H7 (cell line): ENCODE measurements around the gene LMAN2L. TPM values are rescaled to one million over a fixed set of nuclear protein-coding genes. Genes with fewer than 3 reads are reported as not detected.

Source experiments
- DNase-seq: peaks from one replicate; pipeline ENCODE4 v3.0.0; 2012
- H3K27me3 ChIP-seq: 2 replicates; pipeline ENCODE4 v1.6.0; 2011; ENCODE audit warnings: mild to moderate bottlenecking, low read length; ENCODE audit not compliant: control insufficient read depth, insufficient read depth
- H3K36me3 ChIP-seq: replicated peaks from 2 replicates; pipeline ENCODE4 v1.5.1; 2011; ENCODE audit warnings: low read length; ENCODE audit not compliant: control insufficient read depth, insufficient read depth
- H3K4me3 ChIP-seq: 2 replicates; pipeline ENCODE4 v1.5.1; 2011; ENCODE audit warnings: low read depth, mild to moderate bottlenecking, control low read depth, low read length, moderate library complexity; ENCODE audit not compliant: insufficient read depth
- total RNA-seq: library from RNA; depleted of rRNA; stranded (reverse); fragments of >200 nt; shearing (Covaris generic); gene quantifications from 2 replicates; pipeline ENCODE4 v1.2.3, GENCODE V29; 2014

LMAN2L gene
- total RNA-seq, 1 experiment from 2014 or later: 22.5 TPM

DNA sequence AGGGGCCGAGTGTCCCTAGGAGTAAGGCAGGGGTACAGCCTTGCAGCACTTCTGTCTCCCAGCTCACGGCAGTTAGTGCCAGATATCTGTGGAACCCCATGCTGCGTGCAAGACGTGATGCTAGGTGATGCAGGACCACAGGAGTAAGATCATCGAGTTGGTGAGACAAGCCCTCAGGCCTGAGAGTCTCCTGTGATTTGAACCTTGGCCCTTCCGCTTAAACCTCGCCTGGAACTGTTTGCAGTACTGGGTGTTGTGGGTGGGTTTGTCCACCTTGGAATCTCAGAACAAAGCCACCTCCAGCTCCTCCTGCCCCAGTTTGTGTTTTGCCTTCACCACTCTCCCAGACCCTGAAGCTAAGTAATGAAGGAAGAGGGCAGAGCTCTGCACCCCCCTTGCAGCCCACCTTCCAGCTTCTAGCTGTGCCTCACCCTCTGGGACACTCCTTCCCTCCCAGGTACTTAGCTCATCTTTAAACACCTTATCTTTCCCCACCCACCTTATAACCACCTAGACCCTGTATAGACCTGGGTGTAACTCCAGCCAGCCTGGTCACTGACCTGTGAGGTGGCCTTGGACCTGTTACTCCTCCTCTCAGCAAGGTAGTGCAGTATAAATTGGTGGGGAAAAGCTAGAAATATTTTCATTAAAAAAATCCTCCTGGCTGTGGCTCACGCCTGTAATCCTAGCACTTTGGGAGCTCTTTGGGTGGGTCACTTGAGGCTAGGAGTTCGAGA, 27.4 kb upstream of the LMAN2L start:
- peak; percentile 6 for DNase-seq
- no peak overlapping the region for H3K4me3 ChIP-seq
- H3K36me3 ChIP-seq: no peaks in the 10 kb centered on the region
- H3K27me3 ChIP-seq: no peaks in the 10 kb centered on the region

DNA sequence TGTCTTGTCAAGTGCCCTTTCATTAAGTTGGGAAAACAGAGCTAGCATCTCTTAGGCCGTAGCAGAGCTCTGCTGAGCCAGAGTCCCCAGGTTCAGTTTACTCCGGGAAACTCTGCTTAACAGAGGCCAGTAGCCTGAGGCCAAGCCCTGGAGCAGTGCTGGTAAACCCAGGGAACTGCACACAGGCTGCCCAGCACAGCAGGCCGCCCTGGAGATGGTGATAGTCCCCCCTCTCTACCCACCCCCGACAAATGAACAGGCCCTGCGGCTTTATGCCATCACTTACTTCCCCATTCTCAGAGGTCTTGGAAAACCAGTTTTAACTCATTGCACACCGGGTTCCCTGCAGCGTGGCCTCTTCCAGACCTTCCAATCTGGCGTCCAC, 24.4 kb upstream of the LMAN2L start:
- DNase-seq: peak; percentile 52
- H3K4me3 ChIP-seq: peak overlapping the region; percentile 32; the same call in 1 of the 2 replicates
- H3K36me3 ChIP-seq: no peaks in the 10 kb centered on the region
- H3K27me3 ChIP-seq: peaks cover 4% of the 10 kb centered on the region

DNA sequence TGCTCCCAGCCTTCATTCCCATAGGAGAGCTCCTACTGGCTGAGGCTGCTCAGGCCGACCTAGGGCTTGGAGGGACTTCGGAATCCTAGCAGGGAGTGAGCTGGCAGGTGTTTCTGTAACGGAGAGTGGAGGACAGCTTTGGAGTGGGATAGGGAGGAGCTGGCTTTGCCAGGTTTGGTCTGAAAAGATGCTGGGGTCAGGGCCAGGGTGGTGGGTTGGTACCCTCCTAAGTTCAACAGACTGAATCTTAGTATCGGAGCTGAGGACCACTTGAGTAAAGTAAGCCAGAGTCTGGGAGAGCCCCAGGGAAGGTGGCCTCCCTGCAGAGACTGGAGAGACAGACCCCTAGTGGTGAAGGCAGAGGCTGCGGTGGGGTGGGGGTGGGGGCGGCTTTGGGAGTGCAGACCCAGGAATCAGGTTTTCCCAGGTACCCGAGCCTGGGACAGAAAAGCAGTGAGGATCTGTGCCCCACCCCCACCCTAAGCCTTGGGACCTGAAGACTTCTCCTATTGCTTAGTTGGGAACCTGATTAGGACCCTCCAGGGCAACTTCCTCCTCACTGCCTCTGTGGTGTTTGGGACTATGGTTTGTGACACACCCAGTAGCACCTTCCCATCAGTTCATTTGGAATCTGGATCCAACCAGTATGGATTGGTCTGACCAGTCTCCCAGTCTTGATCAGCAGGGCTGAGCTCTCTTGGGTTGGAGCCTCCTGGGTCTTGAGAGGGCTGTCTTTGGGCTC, 23.8 kb upstream of the LMAN2L start:
- no peaks in the 10 kb centered on the region for H3K36me3 ChIP-seq
- H3K4me3 ChIP-seq: peak overlapping the region; percentile 32
- H3K27me3 ChIP-seq: peaks cover 4% of the 10 kb centered on the region
- DNase-seq: peak; percentile 76

DNA sequence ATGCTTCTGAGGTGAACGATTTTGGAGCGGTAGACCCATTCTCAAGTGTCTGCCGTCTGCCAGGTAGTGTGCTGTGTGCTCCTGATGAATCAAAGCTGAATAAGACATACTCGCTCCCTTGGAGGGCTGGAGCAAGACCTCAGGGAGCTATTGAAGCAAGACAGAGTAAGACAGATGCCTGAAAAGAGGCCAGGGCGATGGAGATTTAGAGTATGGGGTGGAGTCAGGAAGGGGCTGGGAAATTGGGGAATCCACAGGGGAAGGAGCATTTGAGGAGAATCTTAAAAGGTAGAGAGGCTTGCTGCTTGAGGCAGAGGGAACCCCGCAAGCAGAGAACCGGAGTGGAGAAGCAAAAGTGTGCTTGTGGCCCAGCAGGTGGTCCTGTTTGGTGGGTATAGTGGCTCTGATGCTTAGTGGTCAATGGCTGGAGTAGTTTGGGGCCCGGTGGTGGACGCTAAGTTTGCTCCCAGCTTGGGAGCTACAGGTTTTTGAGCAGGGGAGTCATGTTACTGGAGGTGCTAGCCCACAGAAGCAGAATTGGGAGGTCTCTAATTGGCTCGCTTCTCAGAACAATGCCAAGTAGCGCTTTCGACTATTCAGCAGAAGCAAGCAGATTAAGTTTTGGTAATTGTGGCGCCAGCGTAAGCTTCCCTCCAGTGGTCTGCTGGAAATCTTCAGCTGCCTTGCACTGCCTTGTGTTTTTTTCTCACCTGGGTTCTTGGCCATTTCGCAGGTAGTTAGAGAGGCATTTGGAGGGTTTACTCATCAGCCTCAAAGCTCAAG, 22.9 kb upstream of the LMAN2L start:
- no peaks in the 10 kb centered on the region for H3K36me3 ChIP-seq
- H3K27me3 ChIP-seq: peaks cover 4% of the 10 kb centered on the region
- peak; percentile 73 for DNase-seq
- H3K4me3 ChIP-seq: peak overlapping the region; percentile 32

DNA sequence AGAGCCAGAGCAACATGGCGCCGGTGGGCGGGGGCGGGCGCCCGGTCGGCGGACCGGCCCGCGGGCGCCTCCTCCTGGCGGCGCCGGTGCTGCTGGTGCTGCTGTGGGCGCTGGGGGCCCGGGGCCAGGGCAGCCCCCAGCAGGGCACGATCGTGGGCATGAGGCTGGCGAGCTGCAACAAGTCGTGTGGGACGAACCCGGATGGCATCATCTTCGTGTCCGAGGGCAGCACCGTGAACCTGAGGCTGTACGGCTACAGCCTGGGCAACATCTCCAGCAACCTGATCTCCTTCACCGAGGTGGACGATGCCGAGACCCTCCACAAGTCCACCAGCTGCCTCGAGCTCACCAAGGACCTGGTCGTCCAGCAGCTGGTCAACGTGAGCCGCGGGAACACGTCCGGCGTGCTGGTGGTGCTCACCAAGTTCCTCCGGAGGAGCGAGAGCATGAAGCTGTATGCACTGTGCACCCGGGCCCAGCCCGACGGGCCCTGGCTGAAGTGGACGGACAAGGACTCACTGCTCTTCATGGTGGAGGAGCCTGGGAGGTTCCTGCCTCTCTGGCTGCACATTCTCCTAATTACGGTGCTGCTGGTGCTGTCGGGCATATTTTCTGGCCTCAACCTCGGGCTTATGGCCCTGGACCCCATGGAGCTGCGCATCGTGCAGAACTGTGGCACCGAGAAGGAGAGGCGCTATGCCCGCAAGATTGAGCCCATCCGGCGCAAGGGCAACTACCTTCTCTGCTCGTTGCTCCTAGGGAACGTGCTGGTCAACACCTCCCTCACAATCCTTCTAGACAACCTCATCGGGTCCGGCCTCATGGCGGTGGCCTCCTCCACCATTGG, 21.3 kb upstream of the LMAN2L start:
- H3K4me3 ChIP-seq: peak overlapping the region; percentile 69
- no peaks in the 10 kb centered on the region for H3K36me3 ChIP-seq
- H3K27me3 ChIP-seq: peaks cover 4% of the 10 kb centered on the region
- no peak for DNase-seq

DNA sequence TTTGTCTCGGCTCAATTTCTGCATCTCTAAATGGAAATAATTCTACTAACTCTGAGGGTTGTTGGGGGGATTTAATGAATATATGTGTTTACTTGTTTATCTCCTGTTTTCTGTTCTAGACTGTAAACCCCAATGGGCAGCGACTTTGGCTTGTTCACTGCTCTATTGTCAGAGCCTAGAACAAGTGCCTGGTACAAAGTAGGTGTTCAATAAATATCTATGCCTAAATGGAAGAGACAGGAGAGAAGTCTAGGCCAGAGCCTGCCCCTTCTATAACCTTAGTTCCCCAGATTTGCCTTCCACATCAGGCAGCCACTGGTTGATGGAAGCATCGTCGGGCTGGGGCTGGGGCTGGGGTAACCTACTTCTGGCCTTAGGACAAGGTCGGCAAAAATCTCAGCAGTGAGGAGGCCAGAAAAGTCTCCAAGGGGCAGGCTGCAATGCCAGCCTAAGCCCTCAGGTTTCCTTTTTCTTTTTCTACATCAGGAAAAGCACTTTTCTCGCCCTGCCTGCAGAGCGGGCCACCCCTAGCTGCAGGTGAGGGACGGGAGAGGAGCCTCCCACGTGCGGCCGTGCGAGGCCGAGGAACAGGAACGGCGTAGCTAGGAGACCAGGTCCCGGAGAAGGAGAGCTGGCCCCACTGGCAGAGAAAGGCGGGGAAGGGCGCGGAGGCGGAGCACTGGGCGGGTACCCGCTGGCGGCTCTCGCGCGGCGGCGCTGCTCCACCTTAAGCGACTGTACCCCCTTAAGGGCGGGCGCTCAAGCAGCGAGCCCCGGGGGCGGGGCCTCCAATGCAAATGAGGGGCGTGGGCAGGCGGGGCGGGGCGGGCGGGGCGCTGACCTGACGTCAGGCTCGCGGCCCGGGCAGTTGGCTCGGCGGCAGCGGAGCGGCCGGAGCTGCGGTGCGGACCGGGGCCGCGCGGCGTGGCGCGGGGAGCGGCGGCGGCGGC, 20.4 kb upstream of the LMAN2L start, which contains the start of gene CNNM4:
Gene CNNM4 (plus strand): TSS at position 867 of the 950 bp plus-strand sequence. CDS start 98 bp downstream, outside the sequence.
- DNase-seq: peak; percentile 98
- peaks cover 4% of the 10 kb centered on the region for H3K27me3 ChIP-seq
- no peaks in the 10 kb centered on the region for H3K36me3 ChIP-seq
- peak within 1 kb of the TSS; percentile 69 for H3K4me3 ChIP-seq

DNA sequence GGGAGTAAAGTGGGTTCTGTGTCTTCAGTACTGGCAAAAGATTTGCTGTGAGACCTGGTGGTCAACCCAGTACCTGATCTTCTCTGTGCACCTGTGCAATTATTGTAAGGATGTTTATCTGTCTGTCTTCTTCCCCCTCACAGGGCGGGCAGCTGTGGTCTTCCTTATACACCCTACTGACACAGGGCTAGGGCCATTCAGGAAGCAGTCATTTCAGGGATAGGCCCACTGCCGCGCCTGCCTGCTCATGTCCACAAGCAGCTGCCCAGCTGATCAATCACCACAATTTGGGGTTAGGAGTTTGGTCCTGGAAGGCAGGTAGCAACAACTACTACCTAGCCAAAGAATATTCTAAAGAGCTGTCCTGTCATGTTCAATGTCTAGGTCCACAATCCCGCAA, 19.7 kb upstream of the LMAN2L start:
- Histone ChIP-seq H3K27me3 (peaks cover 4% of the 10 kb centered on the region), H3K36me3 (no peaks in the 10 kb centered on the region), H3K4me3 (no peak overlapping the region)
- no peak for DNase-seq

DNA sequence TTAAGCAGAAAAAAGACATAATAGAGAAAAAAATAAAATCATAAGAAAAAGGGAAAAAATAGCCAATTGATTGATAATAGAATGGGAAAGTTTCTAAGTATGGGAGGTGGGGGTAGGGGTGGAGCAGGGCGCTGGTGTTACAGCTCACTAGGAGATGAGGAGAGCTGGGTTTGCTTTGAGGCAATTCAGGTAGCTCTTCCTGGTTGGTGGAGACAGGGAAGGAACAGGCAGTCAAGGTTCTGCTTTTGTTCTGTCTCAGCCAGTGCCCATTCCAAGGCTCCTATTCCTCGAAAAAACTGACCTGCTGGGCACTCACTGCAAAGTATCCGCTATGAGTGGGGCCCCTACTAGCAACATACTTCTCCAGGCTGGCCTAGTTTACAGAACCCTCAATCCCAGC, 19.1 kb upstream of the LMAN2L start:
- DNase-seq: no peak
- Histone ChIP-seq H3K36me3 (no peaks in the 10 kb centered on the region), H3K4me3 (no peak overlapping the region), H3K27me3 (peaks cover 4% of the 10 kb centered on the region)

DNA sequence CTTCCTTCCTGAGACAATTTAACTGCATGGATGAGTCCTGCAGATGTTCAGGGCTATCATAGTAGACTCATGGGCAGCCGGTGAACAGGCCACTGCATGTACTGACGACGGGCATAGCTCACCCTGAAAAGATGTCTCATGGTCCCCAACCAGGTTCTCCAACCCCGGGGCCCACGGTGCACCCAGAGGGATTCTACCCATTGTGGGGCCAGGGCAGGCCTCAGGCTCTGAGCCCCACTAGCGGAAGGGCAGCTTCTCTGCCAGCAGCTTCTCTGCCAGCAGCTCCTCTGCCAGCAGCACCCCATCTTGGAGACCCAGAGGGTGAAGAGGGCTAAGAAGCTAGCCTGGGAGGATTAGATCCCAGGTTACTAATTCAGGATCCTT, 17.6 kb upstream of the LMAN2L start:
- no peak overlapping the region for H3K4me3 ChIP-seq
- DNase-seq: no peak
- no peaks in the 10 kb centered on the region for H3K36me3 ChIP-seq

DNA sequence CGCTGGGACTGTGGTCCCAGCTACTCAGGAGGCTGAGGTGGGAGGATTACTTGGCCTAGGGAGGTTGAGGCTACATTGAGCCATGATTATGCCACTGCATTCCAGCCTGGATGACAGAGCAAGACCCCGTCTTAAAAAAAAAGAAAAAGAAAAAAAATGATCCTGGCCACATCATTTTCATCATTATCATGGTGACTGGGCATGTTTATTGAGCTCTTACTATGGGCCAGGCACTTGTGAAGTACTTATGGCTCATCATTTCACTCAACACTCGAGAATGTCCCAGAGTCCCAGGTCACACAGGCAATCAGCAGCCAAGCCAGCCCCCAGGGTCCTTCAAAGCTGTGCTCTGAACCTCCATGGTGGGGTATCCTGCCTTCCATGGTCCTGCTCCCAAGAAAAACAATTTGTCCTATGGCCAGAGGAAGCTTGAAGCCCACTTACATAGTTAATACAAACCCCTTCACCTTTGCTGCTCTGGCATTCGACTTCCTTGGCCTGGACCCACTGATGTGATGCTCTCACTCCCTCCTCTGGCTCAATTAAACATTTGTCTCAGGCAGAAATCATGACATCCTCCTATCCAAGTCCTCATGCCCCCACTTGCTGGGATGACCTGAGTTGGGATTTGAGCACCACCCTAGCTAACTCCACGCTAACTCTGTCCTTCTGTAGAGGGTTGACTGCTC, 17.1 kb upstream of the LMAN2L start:
- no peak for DNase-seq
- no peaks in the 10 kb centered on the region for H3K36me3 ChIP-seq
- no peak overlapping the region for H3K4me3 ChIP-seq
- peaks cover 4% of the 10 kb centered on the region for H3K27me3 ChIP-seq

More for the DNA sequence above, 17.6 kb upstream of the LMAN2L start:
- H3K27me3 ChIP-seq: peaks cover 4% of the 10 kb centered on the region

DNA sequence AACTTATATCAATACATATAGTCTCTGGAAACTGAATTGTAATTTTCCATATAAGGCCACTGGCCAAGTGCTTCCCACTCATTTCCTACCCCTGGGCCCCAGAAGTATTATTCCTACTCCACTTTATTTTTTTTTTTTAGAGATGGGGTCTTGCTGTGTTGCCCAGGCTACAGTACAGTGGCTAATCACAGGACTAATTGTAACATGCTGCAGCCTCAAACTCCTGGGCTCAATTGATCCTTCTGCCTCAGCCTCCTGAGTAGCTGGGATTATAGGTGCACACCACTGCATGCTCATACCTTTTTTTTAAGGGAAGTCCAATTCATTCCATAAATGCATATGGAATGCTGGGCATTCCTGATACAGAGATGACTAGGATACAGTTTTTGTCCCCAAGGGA, 14.5 kb upstream of the LMAN2L start:
- Histone ChIP-seq H3K36me3 (no peaks in the 10 kb centered on the region), H3K4me3 (no peak overlapping the region), H3K27me3 (no peaks in the 10 kb centered on the region)
- no peak for DNase-seq

DNA sequence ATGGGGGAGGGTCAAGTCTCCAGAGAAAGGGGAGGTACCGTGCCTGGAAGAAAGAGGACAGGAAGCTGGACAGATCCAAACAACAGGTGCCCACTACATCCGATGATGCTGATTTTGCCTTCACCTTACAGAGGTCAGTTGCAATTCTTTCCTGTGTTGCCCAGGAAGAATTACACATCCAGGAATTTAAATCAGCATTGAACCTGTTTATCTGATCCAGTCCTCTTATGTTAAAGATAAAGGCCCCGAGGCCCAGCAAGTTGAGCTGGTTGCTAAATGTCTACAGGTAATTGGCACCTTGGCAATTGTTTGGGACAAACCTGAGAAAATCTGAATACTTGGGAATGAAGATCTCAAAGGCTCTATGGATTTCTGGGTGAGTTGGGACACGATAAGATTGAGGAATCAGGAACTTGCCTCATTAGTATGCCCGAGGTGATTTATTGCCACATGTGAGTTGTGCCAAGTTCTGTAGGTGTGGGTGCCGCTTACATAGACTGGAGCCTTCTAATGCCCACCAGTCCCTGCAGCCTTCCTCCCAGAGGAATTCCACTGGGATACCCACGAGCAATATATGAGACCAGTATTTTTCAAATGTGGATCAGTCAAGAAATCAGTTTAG, 13.9 kb upstream of the LMAN2L start:
- no peak for DNase-seq
- Histone ChIP-seq H3K36me3 (no peaks in the 10 kb centered on the region), H3K4me3 (no peak overlapping the region), H3K27me3 (no peaks in the 10 kb centered on the region)
